MM.1S (cell line): ENCODE results near the gene HELZ2.

Experiments used
- EZH2 ChIP-seq: fragments of 300-600 bp; sonication (generic); optimal IDR thresholded peaks from 2 replicates; pipeline ENCODE3; 2017; ENCODE audit warnings: low read depth, mild to moderate bottlenecking, antibody characterized with exemption, low read length, mixed read lengths
- TF ChIP-seq, protein P1 (sequence below): fragments of 300-600 bp; sonication (generic); IDR thresholded peaks from 2 replicates; pipeline ENCODE4 v1.5.1; 2016; ENCODE audit warnings: antibody characterized with exemption, low read length, mixed read lengths

GRCh38 chr20:63567136-63567385, 7.0 kb downstream of the HELZ2 start:
- TF ChIP-seq, protein P1, sequence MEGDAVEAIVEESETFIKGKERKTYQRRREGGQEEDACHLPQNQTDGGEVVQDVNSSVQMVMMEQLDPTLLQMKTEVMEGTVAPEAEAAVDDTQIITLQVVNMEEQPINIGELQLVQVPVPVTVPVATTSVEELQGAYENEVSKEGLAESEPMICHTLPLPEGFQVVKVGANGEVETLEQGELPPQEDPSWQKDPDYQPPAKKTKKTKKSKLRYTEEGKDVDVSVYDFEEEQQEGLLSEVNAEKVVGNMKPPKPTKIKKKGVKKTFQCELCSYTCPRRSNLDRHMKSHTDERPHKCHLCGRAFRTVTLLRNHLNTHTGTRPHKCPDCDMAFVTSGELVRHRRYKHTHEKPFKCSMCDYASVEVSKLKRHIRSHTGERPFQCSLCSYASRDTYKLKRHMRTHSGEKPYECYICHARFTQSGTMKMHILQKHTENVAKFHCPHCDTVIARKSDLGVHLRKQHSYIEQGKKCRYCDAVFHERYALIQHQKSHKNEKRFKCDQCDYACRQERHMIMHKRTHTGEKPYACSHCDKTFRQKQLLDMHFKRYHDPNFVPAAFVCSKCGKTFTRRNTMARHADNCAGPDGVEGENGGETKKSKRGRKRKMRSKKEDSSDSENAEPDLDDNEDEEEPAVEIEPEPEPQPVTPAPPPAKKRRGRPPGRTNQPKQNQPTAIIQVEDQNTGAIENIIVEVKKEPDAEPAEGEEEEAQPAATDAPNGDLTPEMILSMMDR: no peak
- TF ChIP-seq EZH2: no peak
